ENCODE data around the gene CHAC1.
A peak's percentile ranks its signal among the peaks of the same experiment; 100 is the strongest.
"Not testable (repeated sequence)": the region's sequence is repeated elsewhere in the genome, so short reads cannot be mapped to it uniquely, and the experiment has no call there.

CHAC1 gene

GRCh38 chr15:40938536-40938870 lies 14.8 kb upstream of the CHAC1 start:
- no peak for DNase-seq

- DNase-seq: no peak
Measured at GRCh38 chr15:40940296-40940801, 12.9 kb upstream of the CHAC1 start.

- DNase-seq: no peak
Measured at GRCh38 chr15:40941068-40941527, 12.2 kb upstream of the CHAC1 start.

- DNase-seq: peak; percentile 75
Measured at GRCh38 chr15:40941528-40942336, 11.5 kb upstream of the CHAC1 start.

GRCh38 chr15:40942337-40942854 lies 10.9 kb upstream of the CHAC1 start:
- DNase-seq: no peak

GRCh38 chr15:40942878-40943277 lies 10.4 kb upstream of the CHAC1 start:
- DNase-seq: no peak

- DNase-seq: no peak
Measured at GRCh38 chr15:40943764-40944365, 9.4 kb upstream of the CHAC1 start.

GRCh38 chr15:40944510-40945296 lies 8.6 kb upstream of the CHAC1 start:
- peak; percentile 76 for DNase-seq

- no peak for DNase-seq
Measured at GRCh38 chr15:40948706-40949473, 4.4 kb upstream of the CHAC1 start.

- no peak for DNase-seq
Measured at GRCh38 chr15:40949756-40950207, 3.5 kb upstream of the CHAC1 start.

GRCh38 chr15:40951764-40952163 lies 1.5 kb upstream of the CHAC1 start:
- no peak for DNase-seq

- DNase-seq: no peak
Measured at GRCh38 chr15:40952301-40952900, 870 bp upstream of the CHAC1 start.

- DNase-seq: no peak
Measured at GRCh38 chr15:40953713-40954074, 423 bp downstream of the CHAC1 start.

- not testable (repeated sequence) for DNase-seq
Measured at GRCh38 chr15:40954158-40954848, 1.0 kb downstream of the CHAC1 start.

- DNase-seq: no peak
Measured at GRCh38 chr15:40955141-40955903, 2.1 kb downstream of the CHAC1 start.

- no peak for DNase-seq
Measured at GRCh38 chr15:40955930-40956540, 2.8 kb downstream of the CHAC1 start.

- DNase-seq: no peak
Measured at GRCh38 chr15:40956541-40956982, 3.3 kb downstream of the CHAC1 start.

- no peak for DNase-seq
Measured at GRCh38 chr15:40957041-40957555, 3.8 kb downstream of the CHAC1 start.

- peak; percentile 90 for DNase-seq
Measured at GRCh38 chr15:40957581-40958051, 4.3 kb downstream of the CHAC1 start.

- DNase-seq: no peak
Measured at GRCh38 chr15:40958146-40958545, 4.9 kb downstream of the CHAC1 start.
